K562 (cell line): ENCODE data around the gene TPD52L1. TPM values are rescaled to one million over a fixed set of nuclear protein-coding genes. Genes with fewer than 3 reads are reported as not detected.

Experiments
- ARID1B ChIP-seq: fragments of 450-650 bp; IDR thresholded peaks from 2 replicates; pipeline ENCODE4 v1.6.1; 2016; ENCODE audit warnings: antibody characterized with exemption, mild to moderate bottlenecking, inconsistent platforms
- BACH1 ChIP-seq: fragments of 200-800 bp; sonication (Bioruptor generic); IDR thresholded peaks from 2 replicates; pipeline ENCODE4 v1.6.1; 2016; ENCODE audit warnings: missing genetic modification characterization, missing compliant biosample characterization
- C11orf30 ChIP-seq: fragments of 450-650 bp; IDR thresholded peaks from 2 replicates; pipeline ENCODE4 v1.6.1; 2016; ENCODE audit warnings: low read depth, mild to moderate bottlenecking
- CBFA2T3 ChIP-seq: fragments of 450-650 bp; IDR thresholded peaks from 2 replicates; pipeline ENCODE4 v1.6.1; 2017
- CEBPG ChIP-seq, 3 experiments: fragments of 200-800 bp in 1 of 3; sonication (Bioruptor generic) in 1 of 3; sonication (generic) in 1 of 3; formaldehyde crosslinking in 1 of 3; IDR thresholded peaks in 2 of 3; conservative IDR thresholded peaks in 1 of 3; 2 replicates each; pipeline versions ENCODE4 v1.6.1 to v1.8.0; 2016 to 2022; ENCODE audit warnings: missing compliant biosample characterization in 2 of 3, missing genetic modification characterization in 2 of 3, mild to moderate bottlenecking in 1 of 3, missing genetic modification reagents in 1 of 3
- CHCHD3 ChIP-seq: fragments of 250-450 bp; sonication (Bioruptor Pico); IDR thresholded peaks from 2 replicates; pipeline ENCODE4 v2.1.2; 2022; ENCODE audit warnings: mild to moderate bottlenecking
- EP400 ChIP-seq: fragments of 450-650 bp; IDR thresholded peaks from 2 replicates; pipeline ENCODE4 v1.6.1; 2017; ENCODE audit warnings: antibody characterized with exemption, mild to moderate bottlenecking, moderate library complexity
- ETV1 ChIP-seq: fragments of 450-650 bp; conservative IDR thresholded peaks from 2 replicates; pipeline ENCODE4 v1.6.1; 2016; ENCODE audit warnings: missing genetic modification characterization, control low read depth, low read depth, missing compliant biosample characterization
- EWSR1 ChIP-seq: fragments of 450-650 bp; IDR thresholded peaks from 2 replicates; pipeline ENCODE4 v1.6.1; 2018; ENCODE audit warnings: borderline replicate concordance, mild to moderate bottlenecking, low read depth, moderate library complexity; ENCODE audit not compliant: partially characterized antibody
- FOXP1 ChIP-seq: sonication (generic); formaldehyde crosslinking; IDR thresholded peaks from 2 replicates; pipeline ENCODE4 v1.8.0; 2022; ENCODE audit warnings: mild to moderate bottlenecking, missing genetic modification reagents
- HNRNPLL ChIP-seq: fragments of 200-400 bp; formaldehyde crosslinking; IDR thresholded peaks from 2 replicates; pipeline ENCODE4 v1.6.1; 2017; ENCODE audit warnings: low read length, low read depth, mild to moderate bottlenecking; ENCODE audit not compliant: poor library complexity, severe bottlenecking
- KHSRP ChIP-seq: fragments of 450-650 bp; IDR thresholded peaks from 2 replicates; pipeline ENCODE4 v1.6.1; 2017
- MCM2 ChIP-seq: fragments of 450-650 bp; IDR thresholded peaks from 2 replicates; pipeline ENCODE4 v1.6.1; 2017; ENCODE audit warnings: low read depth, mild to moderate bottlenecking
- MCM3 ChIP-seq: fragments of 450-650 bp; IDR thresholded peaks from 2 replicates; pipeline ENCODE4 v1.6.1; 2016
- MECOM ChIP-seq: fragments of 250-450 bp; sonication (Bioruptor Pico); IDR thresholded peaks from 2 replicates; pipeline ENCODE4 v1.8.0; 2022; ENCODE audit warnings: inconsistent platforms
- MEIS2 ChIP-seq: fragments of 450-650 bp; IDR thresholded peaks from 2 replicates; pipeline ENCODE4 v1.6.1; 2014; ENCODE audit warnings: mild to moderate bottlenecking; ENCODE audit not compliant: partially characterized antibody
- MTA1 ChIP-seq: fragments of 450-650 bp; IDR thresholded peaks from 2 replicates; pipeline ENCODE4 v1.6.1; 2017; ENCODE audit warnings: borderline replicate concordance
- NFIX ChIP-seq: fragments of 250-450 bp; sonication (Bioruptor Pico); IDR thresholded peaks from 2 replicates; pipeline ENCODE4 v1.4.0; 2020; ENCODE audit warnings: low read depth, mild to moderate bottlenecking, moderate library complexity
- PRPF4 ChIP-seq: fragments of 200-400 bp; formaldehyde crosslinking; IDR thresholded peaks from one replicate; pipeline ENCODE4 v1.6.1; 2017; ENCODE audit warnings: low read length, low read depth, mild to moderate bottlenecking; ENCODE audit not compliant: insufficient read depth, poor library complexity, severe bottlenecking
- RBM34 ChIP-seq: fragments of 200-400 bp; formaldehyde crosslinking; IDR thresholded peaks from 2 replicates; pipeline ENCODE4 v1.6.1; 2018; ENCODE audit warnings: low read length, borderline replicate concordance; ENCODE audit not compliant: insufficient read depth
- RCOR1 ChIP-seq, 2 experiments: IDR thresholded peaks; 2 replicates each; pipeline ENCODE4 v1.6.1; 2012; ENCODE audit warnings: low read depth in 2 of 2, low read length in 2 of 2, borderline replicate concordance in 1 of 2, improper control_type of control experiment in 1 of 2
- TEAD4 ChIP-seq, 2 experiments: sonication (generic) in 1 of 2; formaldehyde crosslinking in 1 of 2; IDR thresholded peaks; 2 replicates each; pipeline versions ENCODE4 v1.6.1 to v1.8.0; 2012 to 2022; ENCODE audit warnings: borderline replicate concordance in 1 of 2, inconsistent platforms in 1 of 2, low read length in 1 of 2, mild to moderate bottlenecking in 1 of 2, missing genetic modification reagents in 1 of 2
- TFAM ChIP-seq: fragments of 250-450 bp; sonication (Bioruptor Pico); conservative IDR thresholded peaks from 2 replicates; pipeline ENCODE4 v1.5.0; 2021; ENCODE audit warnings: mild to moderate bottlenecking, moderate library complexity
- ZBTB8A ChIP-seq: fragments of 450-650 bp; IDR thresholded peaks from 2 replicates; pipeline ENCODE4 v1.6.1; 2018; ENCODE audit warnings: mild to moderate bottlenecking, moderate library complexity; ENCODE audit not compliant: partially characterized antibody
- ZNF197 ChIP-seq: fragments of 200-800 bp; sonication (Bioruptor generic); IDR thresholded peaks from 2 replicates; pipeline ENCODE4 v1.6.1; 2016; ENCODE audit warnings: low read depth, missing genetic modification characterization, missing compliant biosample characterization
- ZNF644 ChIP-seq: fragments of 200-800 bp; sonication (Bioruptor generic); IDR thresholded peaks from 2 replicates; pipeline ENCODE4 v1.6.1; 2016; ENCODE audit warnings: low read depth, missing genetic modification characterization, missing compliant biosample characterization
- ZZZ3 ChIP-seq: fragments of 450-650 bp; IDR thresholded peaks from 2 replicates; pipeline ENCODE4 v1.6.1; 2016; ENCODE audit warnings: antibody characterized with exemption, mild to moderate bottlenecking, moderate library complexity
- polyA plus RNA-seq, 8 experiments: library from polyadenylated mRNA; depleted of rRNA in 4 of 8; stranded (reverse) in 5 of 8; unstranded in 3 of 8; fragments of >200 nt; fragmentation: Nextera tagmentation in 2 of 8; fragmentation: Illumina TruSeq in 1 of 8; extraction: Ambion mirVana in 2 of 8; extraction: Trizol in 1 of 8; gene quantifications; 2 replicates each; pipeline versions ENCODE4 v1.2.1 to v1.2.3, GENCODE V29; 2011 to 2014; ENCODE audit warnings: inconsistent platforms in 1 of 8, missing spikeins in 1 of 8
- total RNA-seq, 7 experiments: library from RNA; depleted of rRNA in 6 of 7; stranded (reverse); fragments of >200 nt in 6 of 7; fragmentation: Illumina TruSeq in 2 of 7; extraction: Trizol in 2 of 7; gene quantifications; 2 replicates each; pipeline versions ENCODE4 v1.2.1 to v1.2.3, GENCODE V29; 2011 to 2021; ENCODE audit warnings: low replicate concordance in 1 of 7

Gene TPD52L1
- total and polyA plus RNA-seq, 9 of the 15 experiments (the other 6 are each of a cell fraction or from before 2014, with no cell fraction given) = 12.9 to 149 (median 75.7) TPM

- TF ChIP-seq RBM34 (no peak), ZNF644 (tag) (0 out of 2 replicates have a peak, but pooled peaks have one; percentile 45), NFIX (CRISPR knock-in tag) (no peak), HNRNPLL (no peak), MCM2 (no peak), ARID1B (peak; percentile 67), TFAM (CRISPR knock-in tag) (no peak), EWSR1 (no peak), ZBTB8A (no peak), ZZZ3 (no peak), MTA1 (no peak), RCOR1 (IDR thresholded peaks at IDR 0.05; ENCODE audit: borderline replicate concordance in 1 of 2, low read depth in 2 of 2, low read length in 2 of 2) (peak in 1 of 2 experiments; percentile 66; a peak in 1 of 4 replicates), CEBPG (CRISPR knock-in tag; IDR thresholded peaks at IDR 0.05) (no peak), CEBPG (tag; conservative IDR thresholded peaks at IDR 0.05 in 1 of 2, IDR thresholded peaks at IDR 0.05 in 1 of 2) (peak; percentile 40 to 46; a peak in 3 of 4 replicates), MCM3 (no peak), TEAD4 (IDR thresholded peaks at IDR 0.05; ENCODE audit: low read length) (peak; percentile 40; the same call in 1 of the 2 replicates), TEAD4 (CRISPR knock-in tag; IDR thresholded peaks at IDR 0.05; ENCODE audit: borderline replicate concordance) (no peak), C11orf30 (no peak), PRPF4 (no peak), EP400 (no peak), ETV1 (tag) (peak; percentile 85), CBFA2T3 (peak; percentile 47), BACH1 (tag) (no peak), CHCHD3 (CRISPR knock-in tag) (no peak), MECOM (CRISPR knock-in tag) (no peak), KHSRP (no peak), FOXP1 (CRISPR knock-in tag) (no peak), MEIS2 (peak; percentile 62), ZNF197 (CRISPR knock-in tag) (no peak)
These were observed 21.1 kb downstream of the TPD52L1 start (continued) for GRCh38 chr6:125174626-125175025.
